ENCODE data around the gene ZNF215.

- TF ChIP-seq CTCF (conservative IDR thresholded peaks at IDR 0.05 in 1 of 2, IDR thresholded peaks at IDR 0.05 in 1 of 2; ENCODE audit: extremely low read depth in 1 of 2, insufficient read depth in 1 of 2, low read depth in 1 of 2, low read length in 2 of 2): no peak
- no peak for TF ChIP-seq EZH2 (IDR thresholded peaks at IDR 0.05; ENCODE audit: borderline replicate concordance, low read length)
Measured at GRCh38 chr11:6927030-6927617, 898 bp downstream of the ZNF215 start.

All from mammary epithelial cell (primary cell).